GM12878 (cell line): Measurements from ENCODE around the gene SELENOH.

Experiments
- IKZF2 ChIP-seq, 2 experiments: fragments of 450-650 bp; IDR thresholded peaks; 2 replicates each; pipeline ENCODE4 v1.6.1; 2017; ENCODE audit warnings: mild to moderate bottlenecking in 2 of 2, moderate library complexity in 2 of 2
- POLR2A ChIP-seq: IDR thresholded peaks from 2 replicates; pipeline ENCODE4 v1.6.1; 2011; ENCODE audit warnings: low read depth, mild to moderate bottlenecking, low read length
- SMC3 ChIP-seq: IDR thresholded peaks from 2 replicates; pipeline ENCODE4 v1.6.1; 2011; ENCODE audit warnings: low read length, improper control_type of control experiment, borderline replicate concordance
- TF ChIP-seq, protein P1 (sequence below), 3 experiments: IDR thresholded peaks in 2 of 3; conservative IDR thresholded peaks in 1 of 3; 2 replicates each; pipeline ENCODE4 v1.5.1; 2011; ENCODE audit warnings: low read depth in 3 of 3, low read length in 3 of 3, mild to moderate bottlenecking in 3 of 3, control low read depth in 2 of 3, moderate library complexity in 2 of 3, inconsistent platforms in 1 of 3, mixed read lengths in 1 of 3; ENCODE audit not compliant: control insufficient read depth in 2 of 3, insufficient read depth in 1 of 3; ENCODE audit errors: extremely low read depth in 1 of 3

- TF ChIP-seq SMC3 = no peak
- TF ChIP-seq POLR2A = peak; percentile 67; the same call in 1 of the 2 replicates
- peak; percentile 89 to 92 for TF ChIP-seq IKZF2 (IDR thresholded peaks at IDR 0.05)
- TF ChIP-seq, protein P1, sequence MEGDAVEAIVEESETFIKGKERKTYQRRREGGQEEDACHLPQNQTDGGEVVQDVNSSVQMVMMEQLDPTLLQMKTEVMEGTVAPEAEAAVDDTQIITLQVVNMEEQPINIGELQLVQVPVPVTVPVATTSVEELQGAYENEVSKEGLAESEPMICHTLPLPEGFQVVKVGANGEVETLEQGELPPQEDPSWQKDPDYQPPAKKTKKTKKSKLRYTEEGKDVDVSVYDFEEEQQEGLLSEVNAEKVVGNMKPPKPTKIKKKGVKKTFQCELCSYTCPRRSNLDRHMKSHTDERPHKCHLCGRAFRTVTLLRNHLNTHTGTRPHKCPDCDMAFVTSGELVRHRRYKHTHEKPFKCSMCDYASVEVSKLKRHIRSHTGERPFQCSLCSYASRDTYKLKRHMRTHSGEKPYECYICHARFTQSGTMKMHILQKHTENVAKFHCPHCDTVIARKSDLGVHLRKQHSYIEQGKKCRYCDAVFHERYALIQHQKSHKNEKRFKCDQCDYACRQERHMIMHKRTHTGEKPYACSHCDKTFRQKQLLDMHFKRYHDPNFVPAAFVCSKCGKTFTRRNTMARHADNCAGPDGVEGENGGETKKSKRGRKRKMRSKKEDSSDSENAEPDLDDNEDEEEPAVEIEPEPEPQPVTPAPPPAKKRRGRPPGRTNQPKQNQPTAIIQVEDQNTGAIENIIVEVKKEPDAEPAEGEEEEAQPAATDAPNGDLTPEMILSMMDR (IDR thresholded peaks at IDR 0.05 in 2 of 3, conservative IDR thresholded peaks at IDR 0.05 in 1 of 3; ENCODE audit: control insufficient read depth in 2 of 3, extremely low read depth in 1 of 3, insufficient read depth in 1 of 3, low read depth in 3 of 3, low read length in 3 of 3) = no peak
Measured at GRCh38 chr11:57761301-57762234, 20.3 kb downstream of the SELENOH start, which contains the start of gene CTNND1.
